GM12872 (cell line): ENCODE measurements around the gene NUTM2B.
A peak's percentile ranks its signal among the peaks of the same experiment; 100 is the strongest.
"Not testable (repeated sequence)": the region's sequence is repeated elsewhere in the genome, so short reads cannot be mapped to it uniquely, and the experiment has no call there.

Source experiments
- TF ChIP-seq, protein P1 (sequence below): IDR thresholded peaks from 3 replicates; pipeline ENCODE4 v1.5.1; 2011; ENCODE audit warnings: low read depth, mild to moderate bottlenecking, low read length, moderate library complexity; ENCODE audit not compliant: insufficient read depth

Gene NUTM2B

GRCh38 chr10:79702927-79703326 lies at the start of gene NUTM2B:
TSS of gene NUTM2B (plus strand) at chr10:79703227. CDS start at chr10:79703610, 383 bp downstream.
- TF ChIP-seq, protein P1, sequence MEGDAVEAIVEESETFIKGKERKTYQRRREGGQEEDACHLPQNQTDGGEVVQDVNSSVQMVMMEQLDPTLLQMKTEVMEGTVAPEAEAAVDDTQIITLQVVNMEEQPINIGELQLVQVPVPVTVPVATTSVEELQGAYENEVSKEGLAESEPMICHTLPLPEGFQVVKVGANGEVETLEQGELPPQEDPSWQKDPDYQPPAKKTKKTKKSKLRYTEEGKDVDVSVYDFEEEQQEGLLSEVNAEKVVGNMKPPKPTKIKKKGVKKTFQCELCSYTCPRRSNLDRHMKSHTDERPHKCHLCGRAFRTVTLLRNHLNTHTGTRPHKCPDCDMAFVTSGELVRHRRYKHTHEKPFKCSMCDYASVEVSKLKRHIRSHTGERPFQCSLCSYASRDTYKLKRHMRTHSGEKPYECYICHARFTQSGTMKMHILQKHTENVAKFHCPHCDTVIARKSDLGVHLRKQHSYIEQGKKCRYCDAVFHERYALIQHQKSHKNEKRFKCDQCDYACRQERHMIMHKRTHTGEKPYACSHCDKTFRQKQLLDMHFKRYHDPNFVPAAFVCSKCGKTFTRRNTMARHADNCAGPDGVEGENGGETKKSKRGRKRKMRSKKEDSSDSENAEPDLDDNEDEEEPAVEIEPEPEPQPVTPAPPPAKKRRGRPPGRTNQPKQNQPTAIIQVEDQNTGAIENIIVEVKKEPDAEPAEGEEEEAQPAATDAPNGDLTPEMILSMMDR, result not testable (repeated sequence)

DNA sequence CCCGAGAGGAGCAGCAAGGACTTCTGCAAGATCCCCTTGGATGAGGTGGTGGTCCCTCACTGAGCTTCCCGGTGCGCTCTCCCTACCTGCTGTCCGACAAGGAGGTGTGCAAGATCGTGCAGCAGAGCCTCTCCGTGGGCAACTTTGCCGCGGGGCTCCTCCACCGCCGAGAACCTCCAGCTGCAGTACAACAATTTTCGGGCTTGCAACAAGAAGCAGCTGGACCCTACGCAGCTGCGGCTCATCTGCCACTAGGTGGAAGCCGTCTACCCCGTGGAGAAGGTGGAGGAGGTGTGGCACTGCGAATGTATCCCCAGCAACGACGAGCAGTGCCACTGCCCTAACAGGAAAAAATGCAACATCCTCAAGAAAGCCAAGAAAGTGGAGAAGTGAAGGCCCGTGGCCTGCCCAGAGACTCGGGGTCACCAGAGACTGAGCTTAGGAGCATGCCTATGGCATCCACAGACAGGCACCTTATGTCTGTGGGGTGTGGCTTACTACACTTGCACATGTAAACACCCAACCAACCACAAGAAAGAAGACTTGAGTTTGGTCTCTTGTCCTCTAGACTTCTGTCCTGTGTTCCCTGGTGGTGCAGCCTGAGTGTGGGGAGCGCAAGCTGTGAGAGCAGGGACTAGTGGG lies 17.9 kb upstream of the NUTM2B start:
- TF ChIP-seq, protein P1, result peak; percentile 19; the same call in 1 of the 3 replicates

GRCh38 chr10:79758297-79758993 lies 55.4 kb downstream of the NUTM2B start:
- TF ChIP-seq, protein P1, result peak; percentile 13; the same call in 1 of the 3 replicates
